Measurements from ENCODE around the gene SLC22A16. TPM values are rescaled to one million over a fixed set of nuclear protein-coding genes. Genes with fewer than 3 reads are reported as not detected.

Gene SLC22A16, protein sequence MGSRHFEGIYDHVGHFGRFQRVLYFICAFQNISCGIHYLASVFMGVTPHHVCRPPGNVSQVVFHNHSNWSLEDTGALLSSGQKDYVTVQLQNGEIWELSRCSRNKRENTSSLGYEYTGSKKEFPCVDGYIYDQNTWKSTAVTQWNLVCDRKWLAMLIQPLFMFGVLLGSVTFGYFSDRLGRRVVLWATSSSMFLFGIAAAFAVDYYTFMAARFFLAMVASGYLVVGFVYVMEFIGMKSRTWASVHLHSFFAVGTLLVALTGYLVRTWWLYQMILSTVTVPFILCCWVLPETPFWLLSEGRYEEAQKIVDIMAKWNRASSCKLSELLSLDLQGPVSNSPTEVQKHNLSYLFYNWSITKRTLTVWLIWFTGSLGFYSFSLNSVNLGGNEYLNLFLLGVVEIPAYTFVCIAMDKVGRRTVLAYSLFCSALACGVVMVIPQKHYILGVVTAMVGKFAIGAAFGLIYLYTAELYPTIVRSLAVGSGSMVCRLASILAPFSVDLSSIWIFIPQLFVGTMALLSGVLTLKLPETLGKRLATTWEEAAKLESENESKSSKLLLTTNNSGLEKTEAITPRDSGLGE
- not detected for total RNA-seq

DNA sequence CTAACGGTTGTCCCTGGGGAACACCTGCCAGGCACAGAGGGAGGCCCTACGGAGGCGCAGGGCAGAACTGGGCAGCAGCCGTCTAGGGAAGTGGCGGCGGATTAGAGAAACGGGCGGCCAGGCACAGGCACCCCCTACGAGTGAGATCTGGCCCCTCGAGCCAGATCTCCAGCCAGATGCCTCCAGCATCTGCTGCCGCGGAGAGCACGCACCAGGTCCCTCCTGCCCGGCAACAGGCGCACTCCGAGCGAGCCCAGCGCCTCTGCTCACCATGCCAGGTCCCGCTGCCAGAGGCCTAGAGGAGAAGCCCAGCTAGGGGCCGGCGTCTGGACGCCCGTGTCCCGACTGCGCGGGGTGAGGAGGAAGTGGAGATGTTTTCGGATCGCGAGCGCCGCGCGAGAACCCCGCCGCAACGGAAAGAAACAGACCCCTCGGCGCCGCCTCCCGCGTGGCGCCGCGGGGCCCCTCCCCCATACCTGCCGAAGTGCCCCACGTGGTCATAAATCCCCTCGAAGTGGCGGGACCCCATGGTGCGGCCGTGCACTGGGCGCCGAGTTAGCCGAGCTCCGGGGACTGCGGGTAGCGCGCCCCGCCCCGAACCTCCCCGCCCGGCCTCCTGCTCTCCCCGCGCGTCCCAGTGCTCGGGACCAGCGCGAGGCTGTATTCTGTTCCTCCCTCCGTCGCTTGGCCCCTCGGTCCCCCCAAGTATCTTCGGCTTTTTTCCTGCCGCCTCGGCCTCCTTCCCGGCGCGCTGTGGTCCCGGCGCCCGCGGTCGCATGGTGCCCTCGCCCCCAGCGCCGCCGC lies at the start of gene SLC22A16:
TSS of gene SLC22A16 (minus strand) at position 568 of the 804 bp plus-strand sequence. CDS start at position 529, 39 bp downstream.
- CTCF ChIA-PET: no interaction called here
- Mint-ChIP-seq H3K4me1 (peaks cover 12% of the 10 kb centered on the region), H3K27me3 (peaks cover 49% of the 10 kb centered on the region), H3K36me3 (ENCODE audit: low read depth) (no peaks in the 10 kb centered on the region), H3K9me3 (no peaks in the 10 kb centered on the region), H3K27ac (no peak within 1 kb of the TSS), H3K4me3 (peak within 1 kb of the TSS; percentile 36)
- POLR2A ChIA-PET: no interaction called here
- no peak for DNase-seq

DNA sequence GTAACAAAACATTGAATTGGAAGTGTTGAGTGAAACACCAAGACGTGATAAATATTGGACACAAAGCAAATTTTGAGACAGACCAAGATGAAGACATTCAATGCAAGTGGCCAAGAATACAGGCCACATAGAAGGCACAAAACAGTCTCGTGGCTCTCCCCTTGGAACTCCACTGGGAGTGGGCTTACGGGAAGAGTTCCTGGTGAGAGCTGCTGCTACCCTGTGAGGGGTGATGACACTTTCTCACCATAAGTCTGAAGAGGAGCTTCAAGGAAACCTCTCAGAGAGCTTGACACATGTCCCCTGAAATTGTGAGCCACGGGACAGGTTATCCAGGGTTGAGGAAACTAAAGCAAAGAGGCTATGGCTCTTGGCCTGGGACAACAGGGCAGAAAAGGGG lies 48.6 kb upstream of the SLC22A16 start:
- Mint-ChIP-seq H3K27ac (no peak overlapping the region), H3K4me1 (peaks cover 13% of the 10 kb centered on the region), H3K27me3 (no peaks in the 10 kb centered on the region), H3K36me3 (ENCODE audit: low read depth) (no peaks in the 10 kb centered on the region), H3K4me3 (no peak overlapping the region), H3K9me3 (no peaks in the 10 kb centered on the region)
- no peak for DNase-seq
- POLR2A ChIA-PET: no interaction called here
- CTCF ChIA-PET: interaction anchor here (1.5 kb wide), 1 partner anchor 14 kb away, joined by 3 read pairs; no protein-coding TSS in a partner anchor

GRCh38 chr6:110524305-110524704 lies 47.9 kb upstream of the SLC22A16 start:
- CTCF ChIA-PET: interaction anchor here (1.5 kb wide), 1 partner anchor 13 kb away, joined by 3 read pairs; no protein-coding TSS in a partner anchor
- Mint-ChIP-seq H3K36me3 (ENCODE audit: low read depth) (no peaks in the 10 kb centered on the region), H3K4me3 (no peak overlapping the region), H3K9me3 (no peaks in the 10 kb centered on the region), H3K27me3 (no peaks in the 10 kb centered on the region), H3K27ac (no peak overlapping the region), H3K4me1 (peaks cover 10% of the 10 kb centered on the region)
- no peak for DNase-seq
- POLR2A ChIA-PET: no interaction called here

DNA sequence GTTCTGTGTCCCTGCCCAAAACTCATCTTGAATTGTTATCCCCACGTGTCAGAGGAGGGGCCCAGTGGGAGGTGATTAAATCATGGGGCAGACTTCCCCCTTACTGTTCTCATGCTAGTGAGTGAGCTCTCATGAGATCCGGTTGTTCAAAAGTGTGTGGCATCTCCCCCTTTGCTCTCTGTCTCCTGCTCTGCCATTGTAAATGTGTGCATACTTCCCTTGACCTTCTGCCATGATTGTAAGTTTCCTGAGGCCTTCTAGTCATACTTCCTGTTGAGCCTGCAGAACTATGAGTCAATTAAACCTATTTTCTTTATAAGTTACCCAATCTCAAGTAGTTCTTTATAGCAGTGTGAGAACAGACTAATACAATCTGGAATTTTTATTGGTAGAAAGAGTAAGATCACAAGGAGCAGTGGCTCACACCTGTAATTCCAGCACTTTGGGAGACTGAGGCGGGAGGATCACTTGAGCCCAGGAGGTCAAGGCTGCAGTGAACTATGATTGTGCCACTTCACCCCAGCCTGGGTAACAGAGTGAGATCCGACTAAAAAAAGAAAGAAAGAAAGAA lies 47.1 kb upstream of the SLC22A16 start:
- ChIA-PET CTCF (interaction anchor here (0.6 kb wide), 1 partner anchor 375 kb away, joined by 3 read pairs; no protein-coding TSS in a partner anchor), POLR2A (no interaction called here)
- Mint-ChIP-seq H3K27me3 (no peaks in the 10 kb centered on the region), H3K4me3 (no peak overlapping the region), H3K36me3 (ENCODE audit: low read depth) (no peaks in the 10 kb centered on the region), H3K4me1 (peaks cover 3% of the 10 kb centered on the region), H3K27ac (no peak overlapping the region), H3K9me3 (no peaks in the 10 kb centered on the region)
- DNase-seq: no peak

- Mint-ChIP-seq H3K4me1 (no peaks in the 10 kb centered on the region), H3K27ac (no peak overlapping the region), H3K36me3 (ENCODE audit: low read depth) (no peaks in the 10 kb centered on the region), H3K4me3 (no peak overlapping the region), H3K27me3 (no peaks in the 10 kb centered on the region), H3K9me3 (no peaks in the 10 kb centered on the region)
- ChIA-PET CTCF (no interaction called here), POLR2A (no interaction called here)
- no peak for DNase-seq
These were observed 46.0 kb upstream of the SLC22A16 start for GRCh38 chr6:110522427-110522826.

DNA sequence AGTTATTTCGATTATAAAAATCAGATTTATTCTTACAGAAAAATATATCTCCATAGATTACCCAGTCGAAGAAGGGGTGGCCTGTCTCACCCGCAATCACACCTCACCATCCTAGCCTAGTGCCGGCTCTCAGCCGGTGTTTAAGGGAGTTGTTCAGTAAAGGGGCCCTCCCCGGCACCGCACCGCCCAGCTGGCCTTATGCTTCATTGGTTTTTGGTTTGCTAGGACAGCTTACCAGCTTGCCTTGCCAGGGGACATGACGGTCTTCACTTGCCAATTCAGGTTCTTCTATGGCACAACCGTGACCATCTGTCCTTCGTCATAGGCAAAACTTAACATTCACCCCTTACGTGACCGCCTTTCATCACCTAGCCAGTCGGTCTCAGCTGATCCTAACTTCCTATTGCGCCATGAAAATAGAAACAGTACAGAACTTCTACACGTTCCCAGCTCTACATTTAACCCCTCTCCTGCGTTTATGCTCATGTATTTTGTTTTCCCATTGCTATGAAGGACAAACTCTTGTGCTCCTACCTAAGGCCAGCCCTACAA lies 44.7 kb upstream of the SLC22A16 start:
- no peak overlapping the region for H3K27ac Mint-ChIP-seq
- H3K27me3 Mint-ChIP-seq: peaks cover 2% of the 10 kb centered on the region
- no peaks in the 10 kb centered on the region for H3K36me3 Mint-ChIP-seq (ENCODE audit: low read depth)

DNA sequence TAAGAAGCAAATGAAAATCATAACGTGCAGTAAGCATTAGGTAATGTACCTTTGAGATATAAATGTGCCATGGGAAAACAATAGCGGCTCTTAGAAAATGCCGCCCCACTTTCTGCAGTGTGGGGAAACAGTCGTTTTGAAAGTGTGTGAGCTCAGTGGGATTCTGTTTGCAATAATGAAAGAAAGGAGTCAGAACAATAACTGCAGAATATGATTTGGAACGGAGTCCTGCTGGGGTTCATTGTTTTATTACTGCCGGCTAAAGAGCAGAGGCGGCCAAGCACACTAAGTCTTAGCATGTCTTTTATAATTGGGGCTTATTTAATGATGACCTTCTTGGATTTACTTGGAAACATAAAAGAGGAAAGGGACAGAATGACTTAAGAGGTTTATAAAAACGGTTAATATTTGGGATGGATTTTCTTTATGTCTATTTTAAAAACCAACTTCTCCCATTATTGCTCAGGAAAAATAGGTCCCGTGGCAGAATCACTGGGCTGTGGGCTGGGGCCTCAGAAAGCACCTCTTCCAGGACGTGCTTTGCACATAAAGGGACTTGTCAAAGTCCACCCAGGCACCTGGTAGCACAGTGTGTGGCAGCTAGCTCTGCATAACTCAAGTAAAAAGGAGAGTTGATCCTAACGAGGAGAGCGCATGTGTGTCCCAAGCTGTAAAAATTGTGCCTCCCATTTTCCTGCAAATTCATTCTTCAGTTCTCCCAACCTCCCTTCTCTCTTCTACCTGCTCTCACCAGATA lies 44.0 kb upstream of the SLC22A16 start:
- DNase-seq: no peak
- Mint-ChIP-seq H3K27ac (no peak overlapping the region), H3K4me3 (no peak overlapping the region), H3K36me3 (ENCODE audit: low read depth) (no peaks in the 10 kb centered on the region), H3K9me3 (no peaks in the 10 kb centered on the region), H3K27me3 (peaks cover 2% of the 10 kb centered on the region), H3K4me1 (no peaks in the 10 kb centered on the region)
- CTCF ChIA-PET: interaction anchor here (0.7 kb wide), 1 partner anchor 514 kb away, joined by 6 read pairs; no protein-coding TSS in a partner anchor
- POLR2A ChIA-PET: no interaction called here

More for the DNA sequence above, 44.7 kb upstream of the SLC22A16 start:
- CTCF ChIA-PET: interaction anchor here (0.8 kb wide), 1 partner anchor 82 kb away, joined by 3 read pairs; no protein-coding TSS in a partner anchor
- Mint-ChIP-seq H3K4me1 (no peaks in the 10 kb centered on the region), H3K9me3 (no peaks in the 10 kb centered on the region), H3K4me3 (no peak overlapping the region)
- DNase-seq: no peak
- POLR2A ChIA-PET: no interaction called here

- peaks cover 5% of the 10 kb centered on the region for H3K27me3 Mint-ChIP-seq
- H3K4me3 Mint-ChIP-seq: no peak overlapping the region
- no peaks in the 10 kb centered on the region for H3K36me3 Mint-ChIP-seq (ENCODE audit: low read depth)
- no peaks in the 10 kb centered on the region for H3K4me1 Mint-ChIP-seq
- DNase-seq: no peak
- no peaks in the 10 kb centered on the region for H3K9me3 Mint-ChIP-seq
- no peak overlapping the region for H3K27ac Mint-ChIP-seq
- ChIA-PET POLR2A (no interaction called here), CTCF (interaction anchor here (0.6 to 1.7 kb wide), 3 partner anchors 21 to 775 kb away, joined by 3 to 4 read pairs (median 4); no protein-coding TSS in a partner anchor)
These were observed 41.3 kb upstream of the SLC22A16 start for GRCh38 chr6:110517601-110518281.

DNA sequence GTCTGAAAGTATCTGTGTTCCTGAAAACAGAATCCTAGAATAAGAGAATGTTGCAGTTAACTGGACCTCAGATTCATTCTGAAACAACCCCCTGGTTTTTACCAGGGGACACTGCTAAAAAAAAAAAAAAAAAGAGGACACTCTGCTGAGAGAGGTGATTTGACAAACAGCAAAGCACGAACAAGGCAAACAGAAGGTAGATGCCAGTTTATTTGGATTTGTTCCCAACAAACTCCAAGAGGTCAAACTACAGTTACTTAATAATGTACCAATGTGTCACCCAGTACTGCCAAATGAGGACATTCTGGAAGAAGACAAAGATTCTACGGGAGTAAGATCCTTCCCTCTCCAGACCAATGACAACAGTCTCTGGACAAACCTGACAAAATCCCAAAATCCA lies 40.6 kb upstream of the SLC22A16 start:
- POLR2A ChIA-PET: no interaction called here
- Mint-ChIP-seq H3K4me3 (no peak overlapping the region), H3K27me3 (peaks cover 10% of the 10 kb centered on the region), H3K36me3 (ENCODE audit: low read depth) (no peaks in the 10 kb centered on the region), H3K4me1 (no peaks in the 10 kb centered on the region), H3K27ac (no peak overlapping the region), H3K9me3 (no peaks in the 10 kb centered on the region)
- CTCF ChIA-PET: no interaction called here
- no peak for DNase-seq

- DNase-seq: no peak
- Mint-ChIP-seq H3K9me3 (no peaks in the 10 kb centered on the region), H3K4me3 (no peak overlapping the region), H3K4me1 (no peaks in the 10 kb centered on the region), H3K27me3 (peaks cover 10% of the 10 kb centered on the region), H3K36me3 (ENCODE audit: low read depth) (no peaks in the 10 kb centered on the region), H3K27ac (no peak overlapping the region)
- ChIA-PET CTCF (no interaction called here), POLR2A (no interaction called here)
These were observed 38.4 kb upstream of the SLC22A16 start for GRCh38 chr6:110514818-110515217.

GRCh38 chr6:110512991-110513390 lies 36.6 kb upstream of the SLC22A16 start:
- peaks cover 10% of the 10 kb centered on the region for H3K27me3 Mint-ChIP-seq
- CTCF ChIA-PET: interaction anchor here (0.5 kb wide), 1 partner anchor 184 kb away, joined by 4 read pairs; no protein-coding TSS in a partner anchor
- H3K36me3 Mint-ChIP-seq (ENCODE audit: low read depth): no peaks in the 10 kb centered on the region
- H3K27ac Mint-ChIP-seq: no peak overlapping the region
- POLR2A ChIA-PET: no interaction called here
- no peak for DNase-seq
- no peaks in the 10 kb centered on the region for H3K4me1 Mint-ChIP-seq
- no peaks in the 10 kb centered on the region for H3K9me3 Mint-ChIP-seq
- H3K4me3 Mint-ChIP-seq: no peak overlapping the region
